Neural cell (in vitro differentiated cells): Measurements from ENCODE around the gene SALL3. TPM values are rescaled to one million over a fixed set of nuclear protein-coding genes. Genes with fewer than 3 reads are reported as not detected.

Source experiments
- H2AFZ ChIP-seq: fragments of 200-600, 300-800 bp; sonication (generic), shearing (Covaris generic); 2 replicates; pipeline ENCODE4 v1.6.0; 2014; ENCODE audit warnings: low read depth, mild to moderate bottlenecking, antibody characterized with exemption, low read length, moderate library complexity
- H3F3A ChIP-seq: fragments of 200-600 bp; shearing (Covaris generic); 2 replicates; pipeline ENCODE4 v1.6.1; 2016; ENCODE audit warnings: mild to moderate bottlenecking, moderate library complexity, mixed read lengths, antibody characterized with exemption, low read length; ENCODE audit not compliant: insufficient read depth, poor library complexity, severe bottlenecking
- H3K27ac ChIP-seq: fragments of 200-600, 300-800 bp; sonication (generic), shearing (Covaris generic); 2 replicates; pipeline ENCODE4 v1.5.1; 2014; ENCODE audit warnings: mild to moderate bottlenecking, low read length, moderate library complexity
- H3K27me3 ChIP-seq: fragments of 300-800, 200-600 bp; sonication (generic), shearing (Covaris generic); 2 replicates; pipeline ENCODE4 v1.6.0; 2014; ENCODE audit warnings: mild to moderate bottlenecking, low read depth, low read length, moderate library complexity; ENCODE audit not compliant: insufficient read depth
- H3K36me3 ChIP-seq: fragments of 300-800, 200-600 bp; sonication (generic), shearing (Covaris generic); 2 replicates; pipeline ENCODE4 v1.5.1; 2014; ENCODE audit warnings: mild to moderate bottlenecking, antibody characterized with exemption, low read length, moderate library complexity; ENCODE audit not compliant: insufficient read depth
- H3K4me2 ChIP-seq: fragments of 300-800, 200-600 bp; sonication (generic), shearing (Covaris generic); 2 replicates; pipeline ENCODE4 v1.6.0; 2014; ENCODE audit warnings: mild to moderate bottlenecking, low read length
- H3K4me3 ChIP-seq: fragments of 300-800, 200-600 bp; sonication (generic), shearing (Covaris generic); 2 replicates; pipeline ENCODE4 v1.5.1; 2014; ENCODE audit warnings: mild to moderate bottlenecking, low read length, moderate library complexity
- H3K79me2 ChIP-seq: fragments of 200-600 bp; shearing (Covaris generic); replicated peaks from 2 replicates; pipeline ENCODE4 v1.6.0; 2014; ENCODE audit warnings: mild to moderate bottlenecking, low read length, moderate library complexity; ENCODE audit not compliant: insufficient read depth
- H3K9ac ChIP-seq: fragments of 300-800, 200-600 bp; sonication (generic), shearing (Covaris generic); 2 replicates; pipeline ENCODE4 v1.6.1; 2016; ENCODE audit warnings: mild to moderate bottlenecking, low read length, mixed read lengths
- H3K9me2 ChIP-seq: fragments of 200-600 bp; shearing (Covaris generic); 2 replicates; pipeline ENCODE4 v1.6.1; 2016; ENCODE audit warnings: mild to moderate bottlenecking, low read length, mixed read lengths; ENCODE audit not compliant: insufficient read depth
- H3K9me3 ChIP-seq: fragments of 200-600, 300-800 bp; sonication (generic), shearing (Covaris generic); 2 replicates; pipeline ENCODE4 v1.6.1; 2016; ENCODE audit warnings: mild to moderate bottlenecking, mixed run types, low read length, moderate library complexity, mixed read lengths
- H4K20me1 ChIP-seq: fragments of 200-600 bp; shearing (Covaris generic); 2 replicates; pipeline ENCODE4 v1.6.1; 2016; ENCODE audit warnings: mild to moderate bottlenecking, mixed run types; ENCODE audit not compliant: insufficient read depth
- CTCF ChIP-seq: fragments of 450-650 bp; IDR thresholded peaks from 2 replicates; pipeline ENCODE4 v1.5.1; 2014; ENCODE audit warnings: antibody characterized with exemption, mild to moderate bottlenecking, moderate library complexity; ENCODE audit not compliant: poor library complexity, severe bottlenecking
- EP300 ChIP-seq: fragments of 450-650 bp; conservative IDR thresholded peaks from 2 replicates; pipeline ENCODE4 v1.6.1; 2014; ENCODE audit warnings: antibody characterized with exemption, mild to moderate bottlenecking, moderate library complexity; ENCODE audit not compliant: poor library complexity, severe bottlenecking
- EZH2 ChIP-seq: fragments of 200-600, 300-800 bp; shearing (Covaris generic), sonication (generic); IDR thresholded peaks from 2 replicates; pipeline ENCODE4 v1.6.1; 2014; ENCODE audit warnings: antibody characterized with exemption, low read length, borderline replicate concordance, mild to moderate bottlenecking; ENCODE audit not compliant: insufficient read depth, poor library complexity, severe bottlenecking
- MXI1 ChIP-seq: fragments of 450-650 bp; conservative IDR thresholded peaks from 2 replicates; pipeline ENCODE4 v1.6.1; 2014; ENCODE audit warnings: antibody characterized with exemption, mild to moderate bottlenecking; ENCODE audit not compliant: poor library complexity, severe bottlenecking
- POLR2AphosphoS5 ChIP-seq: IDR thresholded peaks from 2 replicates; pipeline ENCODE4 v1.6.1; 2012
- RAD21 ChIP-seq: fragments of 450-650 bp; conservative IDR thresholded peaks from 2 replicates; pipeline ENCODE4 v1.6.1; 2014; ENCODE audit warnings: antibody characterized with exemption, mild to moderate bottlenecking, moderate library complexity
- SMC3 ChIP-seq: fragments of 450-650 bp; conservative IDR thresholded peaks from 2 replicates; pipeline ENCODE4 v1.6.1; 2014; ENCODE audit warnings: antibody characterized with exemption, mild to moderate bottlenecking, moderate library complexity; ENCODE audit not compliant: poor library complexity
- TAF1 ChIP-seq: IDR thresholded peaks from 2 replicates; pipeline ENCODE4 v1.6.1; 2012; ENCODE audit warnings: low read depth
- polyA plus RNA-seq: library from polyadenylated mRNA; depleted of rRNA; stranded (reverse); fragments of >200 nt; gene quantifications from 2 replicates; pipeline ENCODE4 v1.2.3, GENCODE V29; 2014
- TF ChIP-seq, protein P1 (sequence below): IDR thresholded peaks from 2 replicates; pipeline ENCODE4 v1.6.1; 2012; ENCODE audit warnings: borderline replicate concordance

The SALL3 gene
- polyA plus RNA-seq, 1 donor from 2014 or later: 0.16 TPM

DNA sequence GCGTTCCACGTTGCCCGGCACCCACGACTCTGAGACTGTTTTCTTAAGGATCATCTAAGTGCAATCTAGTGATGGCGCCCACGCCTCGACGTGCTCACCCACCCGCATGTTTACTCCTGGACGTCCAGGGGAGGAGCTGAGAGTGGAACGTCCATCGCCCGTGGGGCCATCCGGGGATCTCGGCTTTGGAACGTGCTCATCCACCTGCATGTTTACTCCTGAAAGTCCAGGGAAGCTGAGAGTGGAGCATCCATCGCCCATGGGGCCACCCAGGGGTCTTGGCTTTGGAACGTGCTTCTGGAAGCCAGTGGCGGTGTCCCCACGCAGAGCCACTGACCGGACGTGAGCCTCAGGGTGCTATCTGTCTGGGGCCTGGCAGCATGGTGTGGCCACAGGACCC lies 45.6 kb upstream of the SALL3 start:
- H3K4me3 ChIP-seq: no peak overlapping the region
- no peak overlapping the region for H3K4me2 ChIP-seq
- H3K9me2 ChIP-seq: no peaks in the 10 kb centered on the region
- H3K79me2 ChIP-seq: no peaks in the 10 kb centered on the region
- TF ChIP-seq, protein P1, sequence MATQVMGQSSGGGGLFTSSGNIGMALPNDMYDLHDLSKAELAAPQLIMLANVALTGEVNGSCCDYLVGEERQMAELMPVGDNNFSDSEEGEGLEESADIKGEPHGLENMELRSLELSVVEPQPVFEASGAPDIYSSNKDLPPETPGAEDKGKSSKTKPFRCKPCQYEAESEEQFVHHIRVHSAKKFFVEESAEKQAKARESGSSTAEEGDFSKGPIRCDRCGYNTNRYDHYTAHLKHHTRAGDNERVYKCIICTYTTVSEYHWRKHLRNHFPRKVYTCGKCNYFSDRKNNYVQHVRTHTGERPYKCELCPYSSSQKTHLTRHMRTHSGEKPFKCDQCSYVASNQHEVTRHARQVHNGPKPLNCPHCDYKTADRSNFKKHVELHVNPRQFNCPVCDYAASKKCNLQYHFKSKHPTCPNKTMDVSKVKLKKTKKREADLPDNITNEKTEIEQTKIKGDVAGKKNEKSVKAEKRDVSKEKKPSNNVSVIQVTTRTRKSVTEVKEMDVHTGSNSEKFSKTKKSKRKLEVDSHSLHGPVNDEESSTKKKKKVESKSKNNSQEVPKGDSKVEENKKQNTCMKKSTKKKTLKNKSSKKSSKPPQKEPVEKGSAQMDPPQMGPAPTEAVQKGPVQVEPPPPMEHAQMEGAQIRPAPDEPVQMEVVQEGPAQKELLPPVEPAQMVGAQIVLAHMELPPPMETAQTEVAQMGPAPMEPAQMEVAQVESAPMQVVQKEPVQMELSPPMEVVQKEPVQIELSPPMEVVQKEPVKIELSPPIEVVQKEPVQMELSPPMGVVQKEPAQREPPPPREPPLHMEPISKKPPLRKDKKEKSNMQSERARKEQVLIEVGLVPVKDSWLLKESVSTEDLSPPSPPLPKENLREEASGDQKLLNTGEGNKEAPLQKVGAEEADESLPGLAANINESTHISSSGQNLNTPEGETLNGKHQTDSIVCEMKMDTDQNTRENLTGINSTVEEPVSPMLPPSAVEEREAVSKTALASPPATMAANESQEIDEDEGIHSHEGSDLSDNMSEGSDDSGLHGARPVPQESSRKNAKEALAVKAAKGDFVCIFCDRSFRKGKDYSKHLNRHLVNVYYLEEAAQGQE: no peak
- no peak for TF ChIP-seq SMC3
- no peak for TF ChIP-seq CTCF
- TF ChIP-seq EP300: no peak
- no peak for TF ChIP-seq MXI1
- no peak for TF ChIP-seq RAD21
- TF ChIP-seq EZH2: no peak
- no peak for TF ChIP-seq POLR2AphosphoS5
- TF ChIP-seq TAF1: no peak
- no peaks in the 10 kb centered on the region for H3K36me3 ChIP-seq
- no peaks in the 10 kb centered on the region for H3K9me3 ChIP-seq
- no peaks in the 10 kb centered on the region for H3K27me3 ChIP-seq
- no peaks in the 10 kb centered on the region for H3F3A ChIP-seq
- H2AFZ ChIP-seq: no peak overlapping the region
- no peak overlapping the region for H3K27ac ChIP-seq
- no peaks in the 10 kb centered on the region for H4K20me1 ChIP-seq
- H3K9ac ChIP-seq: no peak overlapping the region

DNA sequence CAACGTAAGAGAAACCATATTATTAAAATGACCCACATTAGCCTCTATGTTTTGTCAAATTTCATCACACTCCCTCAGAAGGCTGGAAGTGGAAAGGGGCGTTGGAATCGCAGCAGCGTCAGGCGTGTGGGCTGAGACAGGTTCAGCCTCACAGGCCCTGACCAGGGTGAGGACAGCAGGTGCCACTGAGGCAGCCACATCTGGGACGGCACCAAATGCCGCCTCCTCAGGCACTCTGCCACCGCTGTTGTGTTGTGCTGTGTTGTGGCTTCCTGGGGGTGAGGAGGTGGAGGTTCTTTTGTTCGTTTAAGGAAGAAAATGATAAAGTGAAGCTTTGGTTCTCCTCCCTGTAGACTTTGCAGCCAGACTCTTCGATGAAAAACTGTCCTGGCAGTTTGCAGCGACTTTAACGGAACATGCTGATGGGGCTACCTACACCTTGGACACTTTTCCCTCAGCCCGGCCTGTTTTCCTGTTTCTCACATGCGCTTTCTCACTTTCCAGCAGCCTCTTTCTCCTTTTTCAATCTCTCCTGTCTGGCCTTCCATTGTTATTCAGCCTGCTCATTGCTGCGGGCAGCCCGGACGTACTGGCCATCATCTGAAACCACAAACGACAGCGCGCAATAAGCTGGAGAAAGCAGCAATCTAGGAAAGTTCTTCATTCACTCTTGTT lies 44.9 kb upstream of the SALL3 start:
- Histone ChIP-seq H3K9me3 (no peaks in the 10 kb centered on the region), H4K20me1 (no peaks in the 10 kb centered on the region), H2AFZ (no peak overlapping the region), H3K27ac (no peak overlapping the region), H3K9me2 (no peaks in the 10 kb centered on the region), H3K9ac (no peak overlapping the region), H3K79me2 (no peaks in the 10 kb centered on the region), H3K36me3 (no peaks in the 10 kb centered on the region), H3K4me3 (no peak overlapping the region), H3K27me3 (no peaks in the 10 kb centered on the region), H3F3A (no peaks in the 10 kb centered on the region), H3K4me2 (no peak overlapping the region)
- TF ChIP-seq RAD21: no peak
- TF ChIP-seq, protein P1: no peak
- TF ChIP-seq SMC3: no peak
- no peak for TF ChIP-seq EP300
- TF ChIP-seq TAF1: no peak
- no peak for TF ChIP-seq POLR2AphosphoS5
- TF ChIP-seq EZH2: no peak
- TF ChIP-seq MXI1: no peak
- TF ChIP-seq CTCF: no peak
